SK-N-MC (cell line): ENCODE measurements around the gene STAG3.

Experiments used
- EZH2 ChIP-seq: fragments of 200-600 bp; sonication (generic); IDR thresholded peaks from one replicate; pipeline ENCODE4 v1.6.1; 2017; ENCODE audit warnings: antibody characterized with exemption
- POLR2AphosphoS5 ChIP-seq: IDR thresholded peaks from 2 replicates; pipeline ENCODE4 v1.6.1; 2012; ENCODE audit warnings: mild to moderate bottlenecking, low read depth, low read length, borderline replicate concordance

DNA sequence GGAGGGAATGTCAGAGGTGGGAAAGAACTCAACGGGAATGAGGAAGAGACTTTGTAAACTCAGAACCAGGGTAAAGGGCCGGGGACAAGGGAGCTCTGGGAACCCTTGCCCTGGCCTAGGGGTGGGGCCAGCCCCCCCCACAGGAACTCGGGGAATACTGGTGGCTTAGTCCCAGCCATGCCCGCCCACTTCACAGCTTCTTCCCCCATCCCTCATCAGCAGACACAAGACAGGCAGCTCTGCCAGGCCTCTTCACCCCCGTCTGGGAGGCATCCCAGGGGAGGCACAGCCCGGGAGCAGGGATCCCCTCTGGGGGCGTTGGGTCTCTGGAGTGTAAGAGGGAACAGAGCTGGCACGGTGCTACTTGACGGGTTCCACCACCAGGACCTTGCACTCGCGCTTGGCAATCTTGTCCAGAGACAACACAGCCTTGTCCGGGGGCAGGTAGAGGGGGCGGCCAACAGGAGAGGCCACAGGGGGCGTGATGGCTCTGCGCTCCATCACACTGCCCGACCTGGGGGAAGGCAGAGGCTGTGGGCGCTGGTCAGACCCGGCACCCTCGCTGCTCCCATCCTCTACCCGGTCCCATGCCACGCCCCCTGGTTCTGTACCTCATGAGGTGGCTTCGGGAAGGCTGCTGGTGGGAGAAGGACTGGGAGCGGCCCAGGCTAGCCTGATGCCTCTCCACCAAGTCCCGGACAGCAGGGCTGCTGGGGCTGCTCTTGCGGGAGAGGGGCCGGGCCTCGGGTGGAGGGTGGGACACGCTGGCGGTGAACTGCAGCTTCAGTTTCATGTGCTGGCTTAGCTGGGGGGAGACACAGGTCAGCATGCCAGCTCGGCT is 22.8 kb upstream of the STAG3 start:
- TF ChIP-seq EZH2 (no peak), POLR2AphosphoS5 (peak; percentile 29)
